K562 (cell line): ENCODE results near the gene TERT. TPM values are rescaled to one million over a fixed set of nuclear protein-coding genes. Genes with fewer than 3 reads are reported as not detected.

Source experiments
- ATAC-seq: fragments of 200-7000 bp; cut with Tn5 transposase; 3 replicates; pipeline ENCODE4 v1.9.1; 2020; ENCODE audit warnings: moderate library complexity
- BruUV-seq: library from RNA; stranded (reverse); fragments of 400-500 nt; replicated peaks from 2 replicates; lab custom pipeline; 2021; lab: Mats Ljungman, UMichigan
- CTCF ChIA-PET: fragments of 300-600 bp; formaldehyde crosslinking; extraction: SDS; loops from one replicate; lab custom pipeline; 2021; ENCODE audit warnings: low intra/inter-chr PET ratio; lab: Yijun Ruan, JAX
- POLR2A ChIA-PET: fragments of 300-600, 350-650 bp; sonication (Branson Sonifier 250); formaldehyde crosslinking; extraction: SDS; loops from one replicate; lab custom pipeline; 2021; ENCODE audit warnings: antibody characterized with exemption, inconsistent platforms; lab: Yijun Ruan, JAX
- DNase-seq, 4 experiments: peaks; one replicate each; pipeline versions ENCODE4 v3.0.0 to v3.0.0-alpha.2; 2011 to 2018; ENCODE audit warnings: low spot score in 3 of 4, mixed read lengths in 3 of 4; ENCODE audit errors: extremely low read depth in 1 of 4
- FAIRE-seq: peaks from 2 replicates; lab custom pipeline; 2011; peaks lifted over from hg19 to GRCh38; lab: Jason Lieb, UNC
- H2AFZ ChIP-seq: 2 replicates; pipeline ENCODE4 v1.6.0; 2011; ENCODE audit warnings: low read depth, low read length, control low read depth, inconsistent platforms
- H3K27ac ChIP-seq: fragments of 200-600 bp; 3 replicates; pipeline ENCODE4 v1.8.0; 2011; ENCODE audit warnings: low read depth, mild to moderate bottlenecking, control low read depth, inconsistent platforms, low read length, moderate library complexity, mixed read lengths; ENCODE audit errors: extremely low read depth
- H3K27me3 ChIP-seq, 2 experiments: fragments of 300-600 bp in 1 of 2; 2 replicates in 1 of 2; 3 replicates in 1 of 2; pipeline versions ENCODE4 v1.6.0 to v1.8.0; 2011; ENCODE audit warnings: inconsistent platforms in 2 of 2, low read length in 2 of 2, mild to moderate bottlenecking in 1 of 2, mixed read lengths in 1 of 2, moderate library complexity in 1 of 2; ENCODE audit not compliant: control insufficient read depth in 2 of 2, insufficient read depth in 2 of 2
- H3K36me3 ChIP-seq: fragments of 300-600 bp; 3 replicates; pipeline ENCODE4 v1.8.0; 2011; ENCODE audit warnings: mild to moderate bottlenecking, low read length, inconsistent platforms; ENCODE audit not compliant: control insufficient read depth, insufficient read depth
- H3K4me1 ChIP-seq, 2 experiments: fragments of 200-600 bp in 1 of 2; replicated peaks in 1 of 2; 2 replicates in 1 of 2; 3 replicates in 1 of 2; pipeline versions ENCODE4 v1.5.1 to v1.8.0; 2011; ENCODE audit warnings: inconsistent platforms in 2 of 2, low read length in 2 of 2, mild to moderate bottlenecking in 1 of 2, mixed read lengths in 1 of 2, moderate library complexity in 1 of 2; ENCODE audit not compliant: control insufficient read depth in 2 of 2, insufficient read depth in 2 of 2
- H3K4me2 ChIP-seq: 2 replicates; pipeline ENCODE4 v1.6.1; 2011; ENCODE audit warnings: low read length, control low read depth, inconsistent platforms, mixed read lengths; ENCODE audit not compliant: insufficient read depth
- H3K4me3 ChIP-seq: fragments of 200-600 bp; sonication (generic), shearing (Covaris generic); 2 replicates; pipeline ENCODE4 v1.5.1; 2016; ENCODE audit warnings: control low read depth, inconsistent platforms
- H3K79me2 ChIP-seq: fragments of 200-600 bp; 3 replicates; pipeline ENCODE4 v1.8.0; 2011; ENCODE audit warnings: low read length, inconsistent platforms; ENCODE audit not compliant: control insufficient read depth, insufficient read depth
- H3K9ac ChIP-seq, 2 experiments: 2 replicates each; pipeline versions ENCODE4 v1.6.0 to v1.6.1; 2011; ENCODE audit warnings: low read depth in 2 of 2, low read length in 2 of 2, control low read depth in 1 of 2, inconsistent platforms in 1 of 2, mild to moderate bottlenecking in 1 of 2, mixed read lengths in 1 of 2; ENCODE audit not compliant: insufficient read depth in 1 of 2
- H3K9me1 ChIP-seq: one replicate; pipeline ENCODE4 v1.6.0; 2011; ENCODE audit warnings: inconsistent platforms, mild to moderate bottlenecking, low read length, moderate library complexity; ENCODE audit not compliant: control insufficient read depth, insufficient read depth
- H3K9me3 ChIP-seq: replicated peaks from 2 replicates; pipeline ENCODE4 v1.5.1; 2011; ENCODE audit warnings: low read depth, low read length, inconsistent platforms; ENCODE audit not compliant: control insufficient read depth, insufficient read depth
- H4K20me1 ChIP-seq: replicated peaks from 2 replicates; pipeline ENCODE4 v1.6.1; 2011; ENCODE audit warnings: low read length, inconsistent platforms, mixed read lengths; ENCODE audit not compliant: control insufficient read depth, insufficient read depth
- CBFA2T2 ChIP-seq: fragments of 450-650 bp; conservative IDR thresholded peaks from 2 replicates; pipeline ENCODE4 v1.6.1; 2017; ENCODE audit warnings: mild to moderate bottlenecking
- POLR2AphosphoS5 ChIP-seq: IDR thresholded peaks from 2 replicates; pipeline ENCODE4 v1.6.1; 2011; ENCODE audit warnings: mild to moderate bottlenecking, low read depth, low read length, moderate library complexity; ENCODE audit not compliant: control insufficient read depth, insufficient read depth
- POLR2G ChIP-seq: fragments of 200-400 bp; formaldehyde crosslinking; IDR thresholded peaks from 2 replicates; pipeline ENCODE4 v1.6.1; 2017; ENCODE audit warnings: low read depth, mild to moderate bottlenecking, antibody characterized with exemption, low read length, moderate library complexity
- RBFOX2 ChIP-seq: fragments of 200-400 bp; formaldehyde crosslinking; IDR thresholded peaks from 2 replicates; pipeline ENCODE4 v1.6.1; 2017; ENCODE audit warnings: low read depth, mild to moderate bottlenecking, low read length, moderate library complexity
- WGBS: fragments of 100-300 bp; shearing (Covaris generic); methylation state at CpG from one replicate; pipeline ENCODE4 v1.1.6; 2016; ENCODE audit warnings: low coverage, mixed read lengths; ENCODE audit not compliant: insufficient coverage; ENCODE audit errors: missing lambda C conversion rate; 5-methylcytosine and 5-hydroxymethylcytosine counted together
- in situ Hi-C: fragments of 300-500 bp; cut with MboI; formaldehyde crosslinking; loops from 4 replicates; pipeline ENCODE4 v1.15.0; 2018; ENCODE audit warnings: inconsistent platforms, mixed read lengths
- intact Hi-C: fragments of 100-400 bp; cut with micrococcal nuclease; formaldehyde crosslinking; loops from 2 replicates; pipeline ENCODE4 v1.14.2; 2022
- polyA plus RNA-seq, 8 experiments: library from polyadenylated mRNA; depleted of rRNA in 4 of 8; stranded (reverse) in 5 of 8; unstranded in 3 of 8; fragments of >200 nt; fragmentation: Nextera tagmentation in 2 of 8; fragmentation: Illumina TruSeq in 1 of 8; extraction: Ambion mirVana in 2 of 8; extraction: Trizol in 1 of 8; gene quantifications; 2 replicates each; pipeline versions ENCODE4 v1.2.1 to v1.2.3, GENCODE V29; 2011 to 2014; ENCODE audit warnings: inconsistent platforms in 1 of 8, missing spikeins in 1 of 8
- total RNA-seq, 7 experiments: library from RNA; depleted of rRNA in 6 of 7; stranded (reverse); fragments of >200 nt in 6 of 7; fragmentation: Illumina TruSeq in 2 of 7; extraction: Trizol in 2 of 7; gene quantifications; 2 replicates each; pipeline versions ENCODE4 v1.2.1 to v1.2.3, GENCODE V29; 2011 to 2021; ENCODE audit warnings: low replicate concordance in 1 of 7

TERT gene
- total and polyA plus RNA-seq, 9 of the 15 experiments (the other 6 are each of a cell fraction or from before 2014, with no cell fraction given): 0.08 to 4.5 (median 0.98) TPM; not detected in 1

DNA sequence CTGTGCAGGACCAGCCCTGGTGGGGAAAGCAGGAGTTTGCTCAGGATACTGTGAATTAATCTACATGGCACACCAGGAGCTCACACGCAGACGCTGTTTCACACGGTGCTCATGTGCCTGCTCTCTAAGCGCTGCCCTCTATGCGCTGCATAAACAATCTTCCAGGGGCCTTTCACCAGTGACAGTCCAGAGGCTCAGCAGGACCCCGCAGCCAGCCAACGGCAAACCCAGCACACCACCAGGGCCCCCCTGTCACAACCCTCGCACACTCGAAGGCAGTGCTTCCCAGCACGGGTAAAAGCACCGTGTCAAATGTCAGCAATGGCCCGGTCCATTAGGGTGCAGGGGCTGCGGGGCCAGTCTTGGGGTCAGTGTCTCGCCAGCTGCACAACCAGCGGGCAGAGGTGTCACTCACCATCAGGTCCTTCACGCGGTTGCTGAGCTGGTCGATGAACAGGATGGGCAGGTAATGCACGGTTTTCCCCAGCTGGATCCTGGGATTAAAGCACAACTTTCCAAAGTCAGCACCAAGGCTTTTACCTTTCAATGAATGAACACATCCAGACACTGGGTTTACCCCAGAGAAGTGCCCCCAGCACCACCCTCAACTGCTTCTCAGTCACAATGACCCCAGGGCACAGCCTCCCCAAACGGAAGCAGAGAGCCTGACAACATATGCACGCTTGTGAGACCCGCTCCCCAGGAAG, 42.8 kb upstream of the TERT start:
- peaks cover 10% of the 10 kb centered on the region; the same call in 1 of the 2 replicates for H4K20me1 ChIP-seq
- H3K4me2 ChIP-seq: no peak overlapping the region
- H3K79me2 ChIP-seq: peaks cover 14% of the 10 kb centered on the region; the same call in 1 of the 3 replicates
- peaks cover 93% of the 10 kb centered on the region for H3K36me3 ChIP-seq
- intact Hi-C loops: no loop called here
- H3K9ac ChIP-seq: no peak overlapping the region
- no peaks in the 10 kb centered on the region for H3K9me3 ChIP-seq
- BruUV-seq: no TSS peak
- no peak overlapping the region for H3K4me3 ChIP-seq
- in situ Hi-C loops: no loop called here
- peaks cover 0 to 16% of the 10 kb centered on the region in 2 experiments; a peak in 1 of 5 replicates for H3K4me1 ChIP-seq
- TF ChIP-seq RBFOX2 (peak; percentile 38; the same call in 1 of the 2 replicates), CBFA2T2 (no peak), POLR2G (peak; percentile 57), POLR2AphosphoS5 (0 out of 2 replicates have a peak, but pooled peaks have one; percentile 6)
- TF ChIP-seq, all 486 proteins: peak for 3
- no peak overlapping the region for H2AFZ ChIP-seq
- FAIRE-seq: no peak
- H3K27me3 ChIP-seq: no peaks in the 10 kb centered on the region
- no peak for ATAC-seq
- no peaks in the 10 kb centered on the region for H3K9me1 ChIP-seq
- no peak overlapping the region for H3K27ac ChIP-seq
- CTCF ChIA-PET: no interaction called here
- 95% methylated on average over 22 of the region's 22 CpGs for WGBS
- DNase-seq: no peak
- POLR2A ChIA-PET: interaction anchor here (0.7 kb wide), 1 partner anchor 8 kb away, joined by 3 read pairs; no protein-coding TSS in a partner anchor
